SK-N-SH (cell line): ENCODE data around the gene P2RX4. TPM values are rescaled to one million over a fixed set of nuclear protein-coding genes. Genes with fewer than 3 reads are reported as not detected.

Source experiments
- CTCF ChIA-PET: fragments of 300-600, 350-600 bp; formaldehyde crosslinking; extraction: SDS; loops from one replicate; lab custom pipeline; 2021; lab: Yijun Ruan, JAX
- POLR2A ChIA-PET: fragments of 350-600 bp; sonication (Branson Sonifier 250); formaldehyde crosslinking; extraction: SDS; loops from one replicate; lab custom pipeline; 2020; ENCODE audit warnings: antibody characterized with exemption, inconsistent platforms; lab: Yijun Ruan, JAX
- DNase-seq: peaks from one replicate; pipeline ENCODE4 v3.0.0; 2012
- H2AFZ ChIP-seq: fragments of 200-600 bp; sonication (generic); 2 replicates; pipeline ENCODE4 v1.8.1; 2016; ENCODE audit warnings: antibody characterized with exemption, mild to moderate bottlenecking, low read depth
- H3F3A ChIP-seq: fragments of 200-600 bp; sonication (generic); replicated peaks from 2 replicates; pipeline ENCODE3; 2016; ENCODE audit warnings: antibody characterized with exemption, mild to moderate bottlenecking; ENCODE audit not compliant: insufficient read depth
- H3K27ac ChIP-seq, 2 experiments: fragments of 200-500 bp in 1 of 2; fragments of 200-600 bp in 1 of 2; sonication (Bioruptor generic) in 1 of 2; sonication (generic), shearing (Covaris generic) in 1 of 2; 2 replicates each; pipeline versions ENCODE4 v1.5.1 to v1.6.1; 2014 to 2016; ENCODE audit warnings: low read depth in 2 of 2, inconsistent platforms in 1 of 2, low read length in 1 of 2, mild to moderate bottlenecking in 1 of 2, mixed read lengths in 1 of 2
- H3K27me3 ChIP-seq: fragments of 200-600 bp; sonication (generic), shearing (Covaris generic); 2 replicates; pipeline ENCODE4 v1.6.1; 2016; ENCODE audit warnings: mixed run types; ENCODE audit not compliant: insufficient read depth
- H3K36me3 ChIP-seq, 2 experiments: fragments of 200-500 bp in 1 of 2; fragments of 200-600 bp in 1 of 2; sonication (Bioruptor generic) in 1 of 2; sonication (generic) in 1 of 2; replicated peaks in 1 of 2; 2 replicates each; pipeline versions ENCODE3 to v1.5.1; 2014 to 2016; ENCODE audit warnings: low read length in 1 of 2, mild to moderate bottlenecking in 1 of 2; ENCODE audit not compliant: insufficient read depth in 2 of 2, control insufficient read depth in 1 of 2
- H3K4me1 ChIP-seq, 2 experiments: fragments of 200-500 bp in 1 of 2; fragments of 200-600 bp in 1 of 2; sonication (Bioruptor generic) in 1 of 2; sonication (generic), shearing (Covaris generic) in 1 of 2; 2 replicates each; pipeline versions ENCODE4 v1.5.1 to v1.6.1; 2014 to 2016; ENCODE audit warnings: low read depth in 1 of 2, low read length in 1 of 2, mixed run types in 1 of 2; ENCODE audit not compliant: insufficient read depth in 2 of 2, control insufficient read depth in 1 of 2
- H3K4me2 ChIP-seq: fragments of 200-600 bp; sonication (generic), shearing (Covaris generic); 2 replicates; pipeline ENCODE4 v1.6.1; 2017; ENCODE audit warnings: mixed run types
- H3K4me3 ChIP-seq, 2 experiments: fragments of 200-500 bp in 1 of 2; fragments of 200-600 bp in 1 of 2; sonication (Bioruptor generic) in 1 of 2; sonication (generic), shearing (Covaris generic) in 1 of 2; 2 replicates each; pipeline versions ENCODE4 v1.5.1 to v1.8.1; 2014 to 2016; ENCODE audit warnings: low read depth in 2 of 2, inconsistent platforms in 1 of 2, low read length in 1 of 2, mild to moderate bottlenecking in 1 of 2, mixed read lengths in 1 of 2, moderate library complexity in 1 of 2
- H3K79me2 ChIP-seq: fragments of 200-600 bp; sonication (generic); 2 replicates; pipeline ENCODE4 v1.8.1; 2017; ENCODE audit warnings: mild to moderate bottlenecking; ENCODE audit not compliant: insufficient read depth
- H3K9ac ChIP-seq: fragments of 200-600 bp; sonication (generic); 2 replicates; pipeline ENCODE4 v1.6.1; 2017; ENCODE audit warnings: mixed run types
- H3K9me2 ChIP-seq: fragments of 200-600 bp; sonication (generic); 2 replicates; pipeline ENCODE4 v1.6.1; 2017; ENCODE audit warnings: mixed run types
- H3K9me3 ChIP-seq: fragments of 200-600 bp; sonication (generic); 2 replicates; pipeline ENCODE4 v1.6.1; 2017; ENCODE audit warnings: mixed run types, mild to moderate bottlenecking, moderate library complexity
- H4K20me1 ChIP-seq: fragments of 200-600 bp; sonication (generic); 2 replicates; pipeline ENCODE4 v1.6.1; 2017; ENCODE audit warnings: mild to moderate bottlenecking, mixed run types; ENCODE audit not compliant: insufficient read depth
- CHD2 ChIP-seq: fragments of 150-350 bp; IDR thresholded peaks from 2 replicates; pipeline ENCODE4 v1.6.1; 2018; ENCODE audit warnings: low read length; ENCODE audit not compliant: partially characterized antibody
- CTCF ChIP-seq: fragments of 200-600 bp; sonication (generic); IDR thresholded peaks from 2 replicates; pipeline ENCODE4 v1.6.1; 2017; ENCODE audit warnings: antibody characterized with exemption, mild to moderate bottlenecking, moderate library complexity
- EZH2phosphoT487 ChIP-seq: fragments of 200-600 bp; sonication (generic); IDR thresholded peaks from 2 replicates; pipeline ENCODE4 v1.6.1; 2017; ENCODE audit warnings: low read depth, mixed run types, mild to moderate bottlenecking, antibody characterized with exemption, moderate library complexity, borderline replicate concordance
- FOXJ3 ChIP-seq: sonication (generic); formaldehyde crosslinking; IDR thresholded peaks from 2 replicates; pipeline ENCODE4 v1.5.1; 2020; ENCODE audit warnings: mild to moderate bottlenecking, missing genetic modification reagents
- FOXM1 ChIP-seq: IDR thresholded peaks from 2 replicates; pipeline ENCODE4 v1.4.0; 2012; ENCODE audit warnings: low read depth, mild to moderate bottlenecking
- GABPA ChIP-seq: IDR thresholded peaks from 2 replicates; pipeline ENCODE4 v1.4.0; 2012; ENCODE audit warnings: low read depth, mild to moderate bottlenecking
- GATA2 ChIP-seq: sonication (generic); formaldehyde crosslinking; IDR thresholded peaks from 2 replicates; pipeline ENCODE4 v1.5.0; 2020; ENCODE audit warnings: mild to moderate bottlenecking, missing genetic modification reagents
- JUND ChIP-seq: IDR thresholded peaks from 2 replicates; pipeline ENCODE4 v1.4.0; 2012
- MAX ChIP-seq: IDR thresholded peaks from 2 replicates; pipeline ENCODE4 v1.4.0; 2012; ENCODE audit warnings: low read depth
- MEF2A ChIP-seq: IDR thresholded peaks from 2 replicates; pipeline ENCODE4 v1.4.0; 2012; ENCODE audit warnings: low read depth, borderline replicate concordance
- MXI1 ChIP-seq: IDR thresholded peaks from 2 replicates; pipeline ENCODE4 v1.6.1; 2012; ENCODE audit warnings: mild to moderate bottlenecking, low read depth, low read length, improper control_type of control experiment
- NFIC ChIP-seq: IDR thresholded peaks from 2 replicates; pipeline ENCODE4 v1.4.0; 2012; ENCODE audit warnings: borderline replicate concordance
- PBX3 ChIP-seq: IDR thresholded peaks from 2 replicates; pipeline ENCODE4; 2012
- POLR2AphosphoS5 ChIP-seq: IDR thresholded peaks from 2 replicates; pipeline ENCODE4 v1.6.1; 2012; ENCODE audit warnings: low read depth, low read length
- RCOR1 ChIP-seq: fragments of 150-350 bp; IDR thresholded peaks from 2 replicates; pipeline ENCODE4 v1.6.1; 2017; ENCODE audit warnings: antibody characterized with exemption, low read length
- RFX5 ChIP-seq: IDR thresholded peaks from 2 replicates; pipeline ENCODE4 v1.6.1; 2012; ENCODE audit warnings: mild to moderate bottlenecking, improper control_type of control experiment, low read length
- RXRA ChIP-seq: IDR thresholded peaks from 2 replicates; pipeline ENCODE4 v1.4.0; 2012; ENCODE audit warnings: low read depth, mild to moderate bottlenecking, borderline replicate concordance
- SMC3 ChIP-seq: IDR thresholded peaks from 2 replicates; pipeline ENCODE4 v1.6.1; 2012; ENCODE audit warnings: low read depth, low read length, improper control_type of control experiment
- TAF1 ChIP-seq: IDR thresholded peaks from 2 replicates; pipeline ENCODE4 v1.6.1; 2012; ENCODE audit warnings: low read depth, mild to moderate bottlenecking, low read length, moderate library complexity, borderline replicate concordance
- TCF12 ChIP-seq: IDR thresholded peaks from 2 replicates; pipeline ENCODE4 v1.4.0; 2012
- USF1 ChIP-seq: IDR thresholded peaks from 2 replicates; pipeline ENCODE4 v1.4.0; 2012; ENCODE audit warnings: low read depth, borderline replicate concordance
- YY1 ChIP-seq: IDR thresholded peaks from 2 replicates; pipeline ENCODE4 v1.4.0; 2012; ENCODE audit warnings: low read depth, mild to moderate bottlenecking
- ZBTB33 ChIP-seq: IDR thresholded peaks from 2 replicates; pipeline ENCODE4 v1.4.0; 2012; ENCODE audit warnings: low read depth, borderline replicate concordance
- WGBS: methylation state at CpG from one replicate; pipeline ENCODE4 v1.1.6; 2017; ENCODE audit warnings: low lambda C conversion rate; 5-methylcytosine and 5-hydroxymethylcytosine counted together
- polyA plus RNA-seq, 3 experiments: library from polyadenylated mRNA; depleted of rRNA; stranded (reverse); fragments of >200 nt; gene quantifications; 2 replicates each; pipeline ENCODE4 v1.2.3, GENCODE V29; 2012

The P2RX4 gene
- polyA plus RNA-seq, 1 of the 3 experiments (the other 2 are of a cell fraction), result 32.2 TPM

- CTCF ChIA-PET, result no interaction called here
- peaks cover 0 to 19% of the 10 kb centered on the region in 2 experiments for H3K36me3 ChIP-seq
- no peak overlapping the region for H3K4me2 ChIP-seq
- no peak overlapping the region for H3K9ac ChIP-seq
- no peaks in the 10 kb centered on the region for H4K20me1 ChIP-seq
- no peaks in the 10 kb centered on the region for H3K27me3 ChIP-seq
- H2AFZ ChIP-seq, result no peak overlapping the region
- DNase-seq, result no peak
- H3K9me2 ChIP-seq, result no peaks in the 10 kb centered on the region
- no peaks in the 10 kb centered on the region for H3K4me1 ChIP-seq
- TF ChIP-seq EZH2phosphoT487, result no peak
- TF ChIP-seq TCF12, result no peak
- no peak for TF ChIP-seq NFIC
- TF ChIP-seq USF1, result no peak
- TF ChIP-seq RCOR1, result no peak
- no peak for TF ChIP-seq RXRA
- no peak for TF ChIP-seq JUND
- no peak for TF ChIP-seq YY1
- TF ChIP-seq RFX5, result no peak
- TF ChIP-seq TAF1, result no peak
- TF ChIP-seq CTCF, result no peak
- TF ChIP-seq GABPA, result no peak
- no peak for TF ChIP-seq FOXM1
- no peak for TF ChIP-seq POLR2AphosphoS5
- TF ChIP-seq MXI1, result no peak
- TF ChIP-seq GATA2 (CRISPR knock-in tag), result no peak
- no peak overlapping the region for H3K27ac ChIP-seq
- no peak overlapping the region for H3K4me3 ChIP-seq
- 90% methylated on average over 7 of the region's 14 CpGs for WGBS
- POLR2A ChIA-PET, result no interaction called here
- H3K79me2 ChIP-seq, result no peaks in the 10 kb centered on the region
- no peaks in the 10 kb centered on the region for H3F3A ChIP-seq
- no peaks in the 10 kb centered on the region for H3K9me3 ChIP-seq
These were observed 35.1 kb downstream of the P2RX4 start for GRCh38 chr12:121245031-121245430.

GRCh38 chr12:121245951-121246350 is 36.0 kb downstream of the P2RX4 start:
- Histone ChIP-seq H3F3A (no peaks in the 10 kb centered on the region), H3K27ac (no peak overlapping the region), H3K9me2 (no peaks in the 10 kb centered on the region), H3K4me3 (no peak overlapping the region), H4K20me1 (no peaks in the 10 kb centered on the region), H3K9me3 (no peaks in the 10 kb centered on the region), H3K4me1 (no peaks in the 10 kb centered on the region), H3K36me3 (peaks cover 0 to 24% of the 10 kb centered on the region in 2 experiments), H2AFZ (no peak overlapping the region), H3K79me2 (no peaks in the 10 kb centered on the region), H3K27me3 (no peaks in the 10 kb centered on the region), H3K9ac (no peak overlapping the region), H3K4me2 (no peak overlapping the region)
- ChIA-PET CTCF (no interaction called here), POLR2A (no interaction called here)
- TF ChIP-seq PBX3 (no peak), GATA2 (CRISPR knock-in tag) (no peak), RCOR1 (no peak), ZBTB33 (no peak), CHD2 (no peak), MAX (no peak), FOXJ3 (CRISPR knock-in tag) (no peak), TCF12 (no peak), MXI1 (no peak), JUND (no peak), SMC3 (no peak), RFX5 (no peak), MEF2A (no peak)
- DNase-seq, result no peak
- WGBS, result 87% methylated on average over 7 of the region's 7 CpGs
